ENCODE results near the gene EIF4A2.

EIF4A2 gene
- total RNA-seq: 797 to 897 reads per million in 2 donors

- DNase-seq: peak; percentile 81
Measured at GRCh38 chr3:186783058-186783730, at the start of gene EIF4A2. Gene EIF4A2 (plus strand): TSS chr3:186783577. CDS start chr3:186783611, 34 bp downstream.

- no peak for DNase-seq
Measured at GRCh38 chr3:186742618-186743380, 40.6 kb upstream of the EIF4A2 start.

- no peak for DNase-seq
Measured at GRCh38 chr3:186743666-186744065, 39.7 kb upstream of the EIF4A2 start.

GRCh38 chr3:186746008-186746407 is 37.4 kb upstream of the EIF4A2 start:
- no peak for DNase-seq

DNA sequence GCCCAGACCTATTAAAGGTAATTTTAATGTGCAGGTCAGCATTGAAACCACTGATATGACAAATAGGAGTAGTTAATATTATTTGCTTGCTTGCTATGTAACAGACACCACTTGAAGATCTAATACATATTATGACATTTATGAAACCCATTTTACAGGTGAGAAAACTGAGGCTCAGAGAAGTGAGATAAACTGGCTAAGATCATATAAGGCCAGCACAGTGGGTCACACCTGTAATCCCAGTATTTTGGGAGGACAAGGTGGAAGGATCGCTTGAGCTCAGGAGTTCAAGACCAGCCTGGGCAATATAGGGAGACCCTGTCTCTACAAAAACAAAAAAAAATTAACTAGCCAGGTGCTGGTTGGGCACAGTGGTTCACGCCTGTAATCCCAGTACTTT is 33.1 kb upstream of the EIF4A2 start:
- DNase-seq: no peak

GRCh38 chr3:186751480-186751879 is 31.9 kb upstream of the EIF4A2 start:
- DNase-seq: no peak

GRCh38 chr3:186754006-186754405 is 29.4 kb upstream of the EIF4A2 start:
- no peak for DNase-seq

DNA sequence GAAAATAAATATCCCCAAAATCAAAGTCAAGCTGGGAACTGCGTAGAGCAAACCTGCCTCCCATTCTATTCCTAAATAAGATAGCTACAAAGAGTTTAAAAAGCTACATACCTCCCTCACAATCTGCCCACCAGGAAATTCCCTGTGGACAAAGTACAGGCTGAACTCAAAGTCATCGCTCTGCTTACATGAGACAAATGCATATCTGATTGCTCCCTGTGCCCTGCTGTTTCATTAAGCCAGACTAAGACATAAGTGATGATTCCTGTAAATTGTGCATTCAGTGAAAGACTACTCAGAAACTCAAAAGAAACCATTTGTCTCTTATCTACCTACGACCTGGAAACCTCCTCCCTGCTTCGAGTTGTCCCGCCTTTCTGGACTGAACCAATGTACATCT is 28.5 kb upstream of the EIF4A2 start:
- no peak for DNase-seq

- no peak for DNase-seq
Measured at GRCh38 chr3:186757214-186757613, 26.2 kb upstream of the EIF4A2 start.

DNA sequence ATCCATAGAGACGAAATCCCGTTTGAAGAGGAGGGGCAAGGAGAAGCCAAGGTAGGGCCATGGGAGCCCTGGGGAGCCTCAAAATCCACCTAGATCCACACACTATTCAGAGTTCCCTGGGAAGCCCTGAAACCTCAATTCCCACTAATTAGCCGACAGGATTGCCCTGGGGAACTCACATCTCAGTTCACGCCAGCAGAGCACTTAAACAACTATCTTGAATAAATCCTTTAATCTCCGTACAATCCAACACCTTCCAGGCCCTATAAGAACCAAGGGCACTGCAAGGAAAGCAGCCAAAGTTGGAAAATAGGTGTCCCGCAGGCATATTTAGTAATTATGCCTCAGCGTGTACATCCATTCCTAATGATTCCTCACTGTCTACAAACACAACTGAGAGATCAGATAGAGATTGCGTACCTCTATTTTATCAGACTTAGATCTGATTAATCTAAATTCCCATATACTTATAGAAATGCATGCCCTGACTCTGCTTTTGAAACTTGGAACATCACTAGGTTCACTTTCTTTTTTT is 25.6 kb upstream of the EIF4A2 start:
- DNase-seq: no peak

DNA sequence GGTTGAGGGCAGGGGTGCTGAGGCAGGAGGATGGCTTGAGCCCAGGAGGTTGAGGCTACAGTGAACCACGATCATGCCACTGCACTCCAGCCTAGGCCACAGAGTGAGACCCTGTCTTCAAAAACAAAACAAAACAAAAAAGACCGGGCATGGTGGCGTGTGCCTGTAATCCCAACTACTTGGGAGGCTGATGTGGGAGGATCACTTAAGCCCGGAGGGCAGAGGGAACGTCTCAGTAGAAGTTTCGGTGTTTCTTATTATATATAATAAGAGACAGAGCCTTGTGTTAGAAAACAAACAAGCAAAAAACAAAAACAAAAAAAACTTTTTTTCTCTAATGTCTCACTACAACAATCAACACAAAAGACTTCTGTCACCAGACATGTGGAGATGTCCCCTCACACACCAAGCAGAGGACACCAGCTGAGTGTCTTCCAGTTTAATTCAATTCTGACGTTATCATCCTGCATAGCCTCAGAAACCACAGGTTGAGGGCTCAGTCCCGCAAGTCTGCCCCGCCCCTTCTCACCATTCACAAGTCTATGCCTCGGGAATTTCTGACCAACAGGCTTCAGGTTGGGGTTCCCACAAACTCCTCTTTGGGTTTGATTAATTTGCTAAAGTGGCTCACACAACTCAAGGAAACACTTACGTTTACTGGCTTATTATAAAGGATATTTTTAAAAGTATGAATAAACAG is 24.0 kb upstream of the EIF4A2 start:
- DNase-seq: no peak

DNA sequence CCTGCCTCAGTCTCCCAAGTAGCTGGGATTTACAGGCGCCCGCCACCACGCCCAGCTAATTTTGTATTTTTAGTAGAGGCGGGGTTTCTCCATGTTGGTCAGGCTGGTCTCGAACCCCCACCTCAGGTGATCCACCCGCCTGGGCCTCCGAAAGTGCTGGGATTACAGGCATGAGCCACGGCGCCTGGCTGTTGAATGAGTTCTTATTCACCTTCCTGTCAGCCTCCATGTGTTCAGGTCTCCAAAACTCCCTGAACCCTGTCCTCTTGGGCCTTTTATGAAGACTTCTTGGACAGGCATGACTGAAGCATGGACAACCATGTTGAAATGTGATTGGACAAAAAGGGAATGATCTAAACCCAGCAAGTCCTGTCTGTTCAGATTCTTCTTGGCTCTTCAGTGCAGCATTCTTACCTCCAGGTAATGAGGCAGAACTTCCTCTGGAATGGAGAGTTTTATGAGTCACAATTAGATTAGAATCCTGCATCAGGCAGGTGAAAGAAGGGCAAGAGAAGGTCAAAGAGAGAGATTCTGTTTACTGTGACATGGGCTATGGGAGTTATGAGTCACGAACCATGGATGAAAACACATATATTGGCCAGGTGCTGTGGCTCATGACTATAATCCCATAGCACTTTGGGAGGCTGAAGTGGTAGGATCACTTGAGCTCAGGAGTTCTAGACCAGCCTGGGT is 23.1 kb upstream of the EIF4A2 start:
- no peak for DNase-seq

DNA sequence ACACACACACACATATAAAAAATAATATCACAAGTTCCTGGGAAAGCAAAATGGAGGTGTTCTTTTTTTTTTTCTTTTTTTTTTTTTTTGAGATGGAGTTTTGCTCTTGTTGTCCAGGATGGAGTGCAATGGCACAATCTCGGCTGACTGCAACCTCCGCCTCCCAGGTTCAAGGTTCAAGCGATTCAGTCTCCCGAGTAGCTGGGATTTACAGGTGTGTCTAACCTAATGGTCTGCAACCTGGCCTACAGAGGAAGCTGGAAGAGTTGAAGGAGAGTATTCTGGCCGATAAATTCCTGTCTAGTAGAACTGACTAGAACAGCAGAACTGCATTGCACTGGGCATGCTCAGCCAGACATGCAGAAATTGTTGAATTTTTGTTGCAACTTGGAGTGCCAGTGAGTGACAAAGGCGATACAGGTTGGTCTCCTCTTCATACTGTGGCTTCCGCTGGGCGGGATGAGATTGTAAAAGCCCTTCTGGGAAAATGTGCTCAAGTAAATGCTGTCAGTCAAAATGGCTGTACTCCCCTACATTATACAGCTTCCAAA is 22.4 kb upstream of the EIF4A2 start:
- no peak for DNase-seq

DNA sequence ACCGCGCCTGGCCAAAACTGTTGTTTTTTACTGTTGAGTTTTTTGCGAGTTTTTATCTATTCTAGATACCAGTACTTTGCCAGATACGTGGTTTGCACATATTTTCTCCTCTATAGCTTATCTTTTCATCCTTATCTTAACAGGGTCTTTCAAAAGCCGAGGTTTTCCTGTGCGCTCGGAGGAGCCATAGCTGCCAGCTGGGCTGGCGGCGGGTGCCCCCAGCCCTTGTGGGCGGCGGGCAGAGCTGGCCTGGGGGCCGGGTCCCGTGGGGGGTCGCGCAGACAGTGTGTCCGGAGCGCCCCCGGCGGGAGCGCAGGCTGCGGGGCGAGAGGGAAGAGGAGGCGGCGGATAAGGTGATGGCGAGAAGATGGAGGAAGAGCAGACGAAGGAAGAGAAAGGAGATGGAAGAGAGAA is 11.1 kb upstream of the EIF4A2 start:
- no peak for DNase-seq

DNA sequence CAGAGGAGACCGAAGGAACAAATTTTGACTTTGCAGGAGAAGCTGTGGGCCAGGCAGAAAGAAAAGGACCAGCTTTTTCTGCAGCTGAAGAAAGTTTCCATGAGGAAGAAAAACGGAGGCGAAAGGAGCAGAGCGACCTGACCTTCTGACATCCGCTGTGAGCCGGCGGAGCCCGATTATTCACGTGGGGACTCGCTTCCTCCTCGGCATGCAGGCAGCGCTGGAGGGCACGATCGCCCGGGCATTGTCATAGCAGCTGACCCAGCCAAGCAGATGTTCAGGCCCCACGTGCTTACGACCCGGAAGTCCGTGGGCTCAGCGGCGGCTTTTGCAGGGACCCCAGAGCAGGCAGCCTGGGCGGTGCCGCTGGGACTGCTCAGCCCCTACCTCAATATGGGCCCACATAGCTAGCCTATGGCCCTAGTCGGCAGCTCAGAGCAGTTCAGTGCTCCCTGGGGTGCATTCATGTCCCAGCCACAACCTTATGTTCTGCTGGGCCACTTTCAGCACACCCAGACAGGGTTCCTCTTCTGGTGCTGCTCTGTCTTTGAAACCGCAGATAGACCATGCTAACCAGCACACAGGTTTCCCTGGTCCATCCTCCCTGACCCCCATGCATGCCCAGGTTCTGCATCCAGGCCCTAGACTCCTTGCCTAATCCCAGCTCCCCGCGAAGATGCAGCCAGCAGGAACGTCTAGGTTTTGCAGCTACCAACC is 10.5 kb upstream of the EIF4A2 start:
- peak; percentile 21 for DNase-seq

GRCh38 chr3:186775999-186776398 is 7.4 kb upstream of the EIF4A2 start:
- DNase-seq: no peak

- DNase-seq: no peak
Measured at GRCh38 chr3:186779204-186779603, 4.2 kb upstream of the EIF4A2 start.

- no peak for DNase-seq
Measured at GRCh38 chr3:186782542-186783057, 777 bp upstream of the EIF4A2 start.

DNA sequence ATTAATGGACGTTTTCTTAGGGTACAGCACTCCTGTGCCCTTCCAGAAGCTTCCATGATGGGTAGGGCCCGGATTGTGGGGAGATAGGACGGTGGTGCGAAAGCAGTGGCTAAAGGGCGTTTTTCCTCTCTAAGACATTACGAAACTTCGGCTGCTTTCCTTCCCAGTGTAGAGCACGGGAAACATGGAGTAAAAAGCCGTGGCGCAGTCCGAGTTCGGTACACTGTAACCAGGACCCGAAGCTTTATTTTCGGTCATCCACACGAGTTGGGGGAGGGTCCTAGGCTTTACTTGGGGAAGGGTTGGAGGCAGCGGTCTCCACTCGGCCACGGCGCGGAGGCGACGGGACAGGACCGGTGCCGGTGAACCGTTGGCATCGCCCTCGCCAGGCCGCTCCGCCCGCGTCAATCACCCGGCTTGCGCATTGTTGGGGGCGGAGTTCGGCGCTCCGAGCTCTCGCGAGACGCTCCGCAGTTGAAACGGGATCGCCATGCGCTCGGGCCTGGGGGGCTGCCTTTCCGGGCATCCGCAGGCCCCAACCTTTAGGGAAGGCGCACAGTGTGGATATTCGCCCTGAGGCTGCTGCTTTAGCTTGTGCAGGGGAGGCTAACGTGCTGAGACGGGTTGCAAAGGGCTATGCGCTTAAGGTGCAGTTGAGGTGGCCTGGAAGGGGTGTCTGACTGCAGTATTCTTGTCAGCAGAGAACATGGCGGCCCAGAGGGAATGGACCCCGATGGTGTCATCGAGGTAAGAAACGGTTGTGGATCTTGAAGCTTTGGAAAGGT is 546 bp downstream of the EIF4A2 start:
- peak; percentile 68 for DNase-seq

DNA sequence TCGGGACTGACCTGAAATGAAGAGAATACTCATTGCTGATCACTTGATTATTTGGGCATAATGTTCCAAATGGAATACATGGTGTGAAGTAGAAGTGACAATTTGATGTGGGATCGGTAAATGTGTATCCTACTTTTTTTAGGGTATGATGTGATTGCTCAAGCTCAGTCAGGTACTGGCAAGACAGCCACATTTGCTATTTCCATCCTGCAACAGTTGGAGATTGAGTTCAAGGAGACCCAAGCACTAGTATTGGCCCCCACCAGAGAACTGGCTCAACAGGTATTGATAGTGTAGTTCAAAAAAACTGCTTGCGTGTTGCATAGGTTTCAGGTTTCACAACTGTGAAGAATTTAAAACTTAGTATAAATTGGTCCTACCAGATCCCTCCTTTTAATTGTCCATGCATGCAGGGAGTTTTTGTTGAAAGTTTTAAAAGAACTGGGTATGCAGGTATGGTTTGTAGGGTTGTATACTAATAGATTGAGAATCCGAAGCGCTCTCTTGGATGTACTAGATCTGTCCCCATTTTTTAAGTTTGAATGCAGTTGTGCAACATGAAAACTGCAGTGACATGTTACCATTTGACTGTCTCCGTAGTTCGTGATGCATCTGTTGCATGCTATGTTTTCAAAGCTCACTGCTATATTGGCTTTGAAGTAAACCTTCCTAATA is 1.6 kb downstream of the EIF4A2 start:
- no peak for DNase-seq

Data from activated gamma-delta T cell (primary cell).